ENCODE data around the gene SLC35A5. TPM values are rescaled to one million over a fixed set of nuclear protein-coding genes. Genes with fewer than 3 reads are reported as not detected.

The SLC35A5 gene
- total and polyA plus RNA-seq, 9 of the 15 experiments (the other 6 are each of a cell fraction or from before 2014, with no cell fraction given) = 4.0 to 13.0 (median 9.7) TPM

DNA sequence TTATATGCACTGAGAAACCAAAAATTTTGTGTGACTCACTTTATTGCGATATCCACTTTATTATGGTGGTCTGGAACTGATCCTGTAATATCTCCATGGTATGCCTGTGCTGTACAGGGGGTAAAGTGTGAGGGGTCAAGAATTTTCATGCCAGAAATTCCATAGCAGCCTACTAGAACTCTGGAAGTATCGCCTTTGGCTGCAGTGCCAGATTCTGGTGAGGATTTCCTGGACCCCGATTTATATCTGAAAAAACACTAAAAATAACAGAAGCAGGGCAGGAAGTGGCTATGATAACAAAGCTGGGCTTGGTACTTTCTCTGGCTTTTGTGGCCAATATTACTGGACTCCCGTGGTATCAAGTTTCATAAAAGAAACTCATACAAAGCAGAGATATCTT is 42.7 kb downstream of the SLC35A5 start:
- WGBS (ENCODE audit: insufficient coverage, low coverage, missing lambda C conversion rate) = 4% methylated on average over 4 of the region's 4 CpGs
- no peak for TF ChIP-seq ZNF146 (CRISPR knock-in tag; IDR thresholded peaks at IDR 0.05; ENCODE audit: unreplicated experiment)
- TF ChIP-seq DDX20 (tag; IDR thresholded peaks at IDR 0.05; ENCODE audit: low read depth) = no peak
- TF ChIP-seq, protein P1, sequence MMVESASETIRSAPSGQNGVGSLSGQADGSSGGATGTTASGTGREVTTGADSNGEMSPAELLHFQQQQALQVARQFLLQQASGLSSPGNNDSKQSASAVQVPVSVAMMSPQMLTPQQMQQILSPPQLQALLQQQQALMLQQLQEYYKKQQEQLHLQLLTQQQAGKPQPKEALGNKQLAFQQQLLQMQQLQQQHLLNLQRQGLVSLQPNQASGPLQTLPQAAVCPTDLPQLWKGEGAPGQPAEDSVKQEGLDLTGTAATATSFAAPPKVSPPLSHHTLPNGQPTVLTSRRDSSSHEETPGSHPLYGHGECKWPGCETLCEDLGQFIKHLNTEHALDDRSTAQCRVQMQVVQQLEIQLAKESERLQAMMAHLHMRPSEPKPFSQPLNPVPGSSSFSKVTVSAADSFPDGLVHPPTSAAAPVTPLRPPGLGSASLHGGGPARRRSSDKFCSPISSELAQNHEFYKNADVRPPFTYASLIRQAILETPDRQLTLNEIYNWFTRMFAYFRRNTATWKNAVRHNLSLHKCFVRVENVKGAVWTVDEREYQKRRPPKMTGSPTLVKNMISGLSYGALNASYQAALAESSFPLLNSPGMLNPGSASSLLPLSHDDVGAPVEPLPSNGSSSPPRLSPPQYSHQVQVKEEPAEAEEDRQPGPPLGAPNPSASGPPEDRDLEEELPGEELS (CRISPR knock-in tag; IDR thresholded peaks at IDR 0.05; ENCODE audit: borderline replicate concordance) = no peak
- TF ChIP-seq TARDBP (IDR thresholded peaks at IDR 0.05) = no peak
- TF ChIP-seq SETDB1 (IDR thresholded peaks at IDR 0.05; ENCODE audit: low read length) = no peak
- TF ChIP-seq ZNF232 (CRISPR knock-in tag; IDR thresholded peaks at IDR 0.05) = no peak
- TF ChIP-seq FOXA1 (IDR thresholded peaks at IDR 0.05; ENCODE audit: borderline replicate concordance) = no peak
- TF ChIP-seq KLF1 (tag; IDR thresholded peaks at IDR 0.05) = no peak
- TF ChIP-seq POLR2AphosphoS5 (IDR thresholded peaks at IDR 0.05; ENCODE audit: control insufficient read depth, insufficient read depth, low read depth, low read length) = no peak
- no peak for TF ChIP-seq CHCHD3 (CRISPR knock-in tag; IDR thresholded peaks at IDR 0.05)
- TF ChIP-seq CEBPB (tag; IDR thresholded peaks at IDR 0.05) = no peak
- TF ChIP-seq CCAR2 (IDR thresholded peaks at IDR 0.05; ENCODE audit: low read depth, low read length) = no peak
- DNase-seq (ENCODE audit: extremely low read depth in 1 of 4, low spot score in 3 of 4) (no peak), ATAC-seq (no peak), FAIRE-seq (no peak)
- no peaks in the 10 kb centered on the region; the same call in 1 of the 2 replicates for H3K9me3 ChIP-seq (replicated peaks; ENCODE audit: control insufficient read depth, insufficient read depth, low read depth, low read length)
- ChIA-PET CTCF (ENCODE audit: low intra/inter-chr PET ratio) (no interaction called here), POLR2A (no interaction called here)
- H3K9me1 ChIP-seq (ENCODE audit: control insufficient read depth, insufficient read depth, low read length) = no peaks in the 10 kb centered on the region
- no TSS peak for BruUV-seq (replicated peaks)
- H2AFZ ChIP-seq (ENCODE audit: low read depth, low read length) = no peak overlapping the region
- no peaks in the 10 kb centered on the region for H3K4me1 ChIP-seq (replicated peaks in 1 of 2; ENCODE audit: control insufficient read depth in 2 of 2, insufficient read depth in 2 of 2, low read length in 2 of 2)
- intact Hi-C loops (cut with micrococcal nuclease) = no loop called here
- no peaks in the 10 kb centered on the region for H3K79me2 ChIP-seq (ENCODE audit: control insufficient read depth, insufficient read depth, low read length)
- H3K4me3 ChIP-seq = no peak overlapping the region
- no peaks in the 10 kb centered on the region for H3K36me3 ChIP-seq (ENCODE audit: control insufficient read depth, insufficient read depth, low read length)
- in situ Hi-C loops (cut with MboI) = no loop called here
- H3K27me3 ChIP-seq (ENCODE audit: control insufficient read depth in 2 of 2, insufficient read depth in 2 of 2, low read length in 2 of 2) = no peaks in the 10 kb centered on the region
- no peak overlapping the region for H3K27ac ChIP-seq (ENCODE audit: extremely low read depth, low read depth, low read length)
- no peak overlapping the region for H3K4me2 ChIP-seq (ENCODE audit: insufficient read depth, low read length)
- no peak overlapping the region for H3K9ac ChIP-seq (ENCODE audit: insufficient read depth in 1 of 2, low read depth in 2 of 2, low read length in 2 of 2)
- no peaks in the 10 kb centered on the region for H4K20me1 ChIP-seq (replicated peaks; ENCODE audit: control insufficient read depth, insufficient read depth, low read length)

Data from K562 (cell line).